Fibroblast of lung (primary cell): ENCODE results near the gene TBX1. TPM values are rescaled to one million over a fixed set of nuclear protein-coding genes. Genes with fewer than 3 reads are reported as not detected.

Experiments used
- DNase-seq, 2 donors: peaks; one replicate each; pipeline versions ENCODE4 v3.0.0 to v3.0.0-alpha.2; 2010; ENCODE audit warnings: low read depth in 2 of 2
- H2AFZ ChIP-seq: 2 replicates; pipeline ENCODE4 v1.5.1; 2012; ENCODE audit warnings: low read length, control low read depth, inconsistent platforms
- H3K27ac ChIP-seq: 2 replicates; pipeline ENCODE4 v1.5.1; 2011; ENCODE audit warnings: low read length, control low read depth; ENCODE audit not compliant: insufficient read depth
- H3K27me3 ChIP-seq: 2 replicates; pipeline ENCODE4 v1.5.1; 2011; ENCODE audit warnings: mild to moderate bottlenecking, low read length; ENCODE audit not compliant: control insufficient read depth, insufficient read depth
- H3K36me3 ChIP-seq: 2 replicates; pipeline ENCODE4 v1.5.1; 2011; ENCODE audit warnings: low read length; ENCODE audit not compliant: control insufficient read depth, insufficient read depth
- H3K4me1 ChIP-seq: 2 replicates; pipeline ENCODE4 v1.5.1; 2011; ENCODE audit warnings: low read length; ENCODE audit not compliant: control insufficient read depth, insufficient read depth; ENCODE audit errors: extremely low read depth
- H3K4me2 ChIP-seq: 2 replicates; pipeline ENCODE4 v1.5.1; 2011; ENCODE audit warnings: low read length, control low read depth; ENCODE audit not compliant: insufficient read depth; ENCODE audit errors: extremely low read depth
- H3K4me3 ChIP-seq, 4 experiments: fragments of 200-600 bp in 1 of 4; sonication (generic) in 1 of 4; replicated peaks in 1 of 4; 2 replicates each; pipeline ENCODE4 v1.5.1; 2011 to 2016; ENCODE audit warnings: low read length in 4 of 4, low read depth in 3 of 4, mild to moderate bottlenecking in 3 of 4, control low read depth in 2 of 4, inconsistent platforms in 1 of 4, mixed read lengths in 1 of 4; ENCODE audit not compliant: insufficient read depth in 1 of 4; ENCODE audit errors: control extremely low read depth in 1 of 4
- H3K79me2 ChIP-seq: 2 replicates; pipeline ENCODE4 v1.5.1; 2012; ENCODE audit warnings: mild to moderate bottlenecking, low read length, inconsistent platforms; ENCODE audit not compliant: control insufficient read depth, insufficient read depth
- H3K9ac ChIP-seq: 2 replicates; pipeline ENCODE4 v1.5.1; 2011; ENCODE audit warnings: mild to moderate bottlenecking, low read length, control low read depth; ENCODE audit not compliant: insufficient read depth
- H3K9me3 ChIP-seq: 2 replicates; pipeline ENCODE4 v1.5.1; 2012; ENCODE audit warnings: low read depth, low read length; ENCODE audit not compliant: control insufficient read depth, insufficient read depth
- H4K20me1 ChIP-seq: 2 replicates; pipeline ENCODE4 v1.5.1; 2011; ENCODE audit warnings: low read length; ENCODE audit not compliant: control insufficient read depth, insufficient read depth; ENCODE audit errors: extremely low read depth
- EZH2 ChIP-seq: IDR thresholded peaks from 2 replicates; pipeline ENCODE4 v1.5.1; 2012; ENCODE audit warnings: low read length, control low read depth, mild to moderate bottlenecking; ENCODE audit errors: missing control alignments
- polyA plus RNA-seq, 2 donors: library from polyadenylated mRNA; depleted of rRNA in 1 of 2; stranded (reverse) in 1 of 2; unstranded in 1 of 2; fragments of >200 nt; gene quantifications; 2 replicates each; pipeline ENCODE4 v1.2.1, GENCODE V29; 2011 to 2012; ENCODE audit warnings: missing spikeins in 1 of 2
- total RNA-seq: library from RNA; depleted of rRNA; stranded (reverse); fragments of >200 nt; gene quantifications from 2 replicates; pipeline ENCODE4 v1.2.1, GENCODE V29; 2014
- TF ChIP-seq, protein P1 (sequence below), 2 donors: IDR thresholded peaks in 1 of 2; conservative IDR thresholded peaks in 1 of 2; 1 replicate in 1 of 2; 2 replicates in 1 of 2; pipeline ENCODE4 v1.5.1; 2011 to 2012; ENCODE audit warnings: low read length in 2 of 2, control low read depth in 1 of 2, inconsistent platforms in 1 of 2, low read depth in 1 of 2, mild to moderate bottlenecking in 1 of 2

Gene TBX1
- total and polyA plus RNA-seq, 2 donors (not counting 1 experiment from before 2014, with no cell fraction given) = not detected

DNA sequence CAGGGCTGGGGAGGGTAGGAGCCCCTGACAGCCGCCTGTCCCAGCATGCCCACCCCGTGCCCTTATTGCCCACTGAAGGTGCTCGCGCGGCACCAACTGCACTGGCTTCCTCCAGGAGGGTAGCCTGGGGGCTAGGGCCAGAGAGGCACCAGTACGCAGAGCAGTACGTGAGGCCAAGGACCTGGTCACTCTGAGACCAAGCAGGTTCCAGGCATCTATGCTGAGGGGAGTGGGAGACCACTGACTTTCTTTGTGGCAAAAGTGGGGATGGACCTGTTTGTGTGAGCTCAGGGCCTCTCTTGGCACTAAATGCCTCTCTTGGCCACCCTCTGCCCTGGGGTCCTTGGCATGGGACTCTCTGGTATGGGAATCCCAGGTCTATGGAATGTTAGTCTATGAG, 26.4 kb upstream of the TBX1 start:
- no peak for TF ChIP-seq EZH2
- TF ChIP-seq, protein P1, sequence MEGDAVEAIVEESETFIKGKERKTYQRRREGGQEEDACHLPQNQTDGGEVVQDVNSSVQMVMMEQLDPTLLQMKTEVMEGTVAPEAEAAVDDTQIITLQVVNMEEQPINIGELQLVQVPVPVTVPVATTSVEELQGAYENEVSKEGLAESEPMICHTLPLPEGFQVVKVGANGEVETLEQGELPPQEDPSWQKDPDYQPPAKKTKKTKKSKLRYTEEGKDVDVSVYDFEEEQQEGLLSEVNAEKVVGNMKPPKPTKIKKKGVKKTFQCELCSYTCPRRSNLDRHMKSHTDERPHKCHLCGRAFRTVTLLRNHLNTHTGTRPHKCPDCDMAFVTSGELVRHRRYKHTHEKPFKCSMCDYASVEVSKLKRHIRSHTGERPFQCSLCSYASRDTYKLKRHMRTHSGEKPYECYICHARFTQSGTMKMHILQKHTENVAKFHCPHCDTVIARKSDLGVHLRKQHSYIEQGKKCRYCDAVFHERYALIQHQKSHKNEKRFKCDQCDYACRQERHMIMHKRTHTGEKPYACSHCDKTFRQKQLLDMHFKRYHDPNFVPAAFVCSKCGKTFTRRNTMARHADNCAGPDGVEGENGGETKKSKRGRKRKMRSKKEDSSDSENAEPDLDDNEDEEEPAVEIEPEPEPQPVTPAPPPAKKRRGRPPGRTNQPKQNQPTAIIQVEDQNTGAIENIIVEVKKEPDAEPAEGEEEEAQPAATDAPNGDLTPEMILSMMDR (conservative IDR thresholded peaks at IDR 0.05 in 1 of 2, IDR thresholded peaks at IDR 0.05 in 1 of 2; ENCODE audit: low read depth in 1 of 2, low read length in 2 of 2) = no peak
- H3K79me2 ChIP-seq = no peaks in the 10 kb centered on the region
- DNase-seq = no peak
- no peaks in the 10 kb centered on the region for H3K4me1 ChIP-seq
- no peak overlapping the region for H3K27ac ChIP-seq
- no peak overlapping the region for H3K4me2 ChIP-seq
- no peak overlapping the region for H2AFZ ChIP-seq
- no peaks in the 10 kb centered on the region for H4K20me1 ChIP-seq
- no peak overlapping the region for H3K9ac ChIP-seq
- H3K9me3 ChIP-seq = no peaks in the 10 kb centered on the region
- no peak overlapping the region for H3K4me3 ChIP-seq
- no peaks in the 10 kb centered on the region for H3K27me3 ChIP-seq
- no peaks in the 10 kb centered on the region for H3K36me3 ChIP-seq

DNA sequence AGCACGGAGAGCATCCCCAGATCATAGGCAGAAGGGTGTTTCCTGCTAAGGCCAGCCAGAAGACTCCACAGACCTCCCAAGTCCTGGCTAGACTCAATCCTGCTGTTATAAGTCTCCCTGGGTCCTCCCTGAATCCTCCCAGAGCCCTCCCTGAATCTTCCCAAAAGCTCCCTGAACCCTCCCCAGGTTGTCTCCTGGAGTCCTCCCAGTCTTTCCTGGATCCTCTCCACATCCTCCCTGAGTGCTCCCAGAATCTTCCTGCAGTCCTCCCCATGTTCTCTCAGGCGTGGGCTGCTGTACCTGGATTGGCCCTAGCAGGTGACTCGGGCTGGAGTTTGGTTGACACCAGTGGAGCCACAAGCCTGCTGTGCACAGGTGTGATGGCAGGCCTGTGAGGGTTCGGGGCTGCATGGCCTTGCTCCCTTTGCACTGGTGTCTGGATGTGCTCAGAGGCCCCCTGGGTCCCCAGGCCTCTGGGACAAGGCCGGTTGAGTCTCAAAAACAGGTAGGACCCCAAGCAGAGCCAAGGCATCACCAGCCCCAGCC, 25.7 kb upstream of the TBX1 start:
- Histone ChIP-seq H3K4me2 (no peak overlapping the region), H4K20me1 (no peaks in the 10 kb centered on the region), H2AFZ (no peak overlapping the region), H3K27ac (no peak overlapping the region), H3K27me3 (no peaks in the 10 kb centered on the region), H3K9ac (no peak overlapping the region), H3K9me3 (no peaks in the 10 kb centered on the region), H3K36me3 (no peaks in the 10 kb centered on the region), H3K79me2 (no peaks in the 10 kb centered on the region), H3K4me1 (no peaks in the 10 kb centered on the region), H3K4me3 (no peak overlapping the region)
- TF ChIP-seq, protein P1 (conservative IDR thresholded peaks at IDR 0.05 in 1 of 2, IDR thresholded peaks at IDR 0.05 in 1 of 2; ENCODE audit: low read depth in 1 of 2, low read length in 2 of 2) = no peak
- no peak for TF ChIP-seq EZH2
- no peak for DNase-seq

DNA sequence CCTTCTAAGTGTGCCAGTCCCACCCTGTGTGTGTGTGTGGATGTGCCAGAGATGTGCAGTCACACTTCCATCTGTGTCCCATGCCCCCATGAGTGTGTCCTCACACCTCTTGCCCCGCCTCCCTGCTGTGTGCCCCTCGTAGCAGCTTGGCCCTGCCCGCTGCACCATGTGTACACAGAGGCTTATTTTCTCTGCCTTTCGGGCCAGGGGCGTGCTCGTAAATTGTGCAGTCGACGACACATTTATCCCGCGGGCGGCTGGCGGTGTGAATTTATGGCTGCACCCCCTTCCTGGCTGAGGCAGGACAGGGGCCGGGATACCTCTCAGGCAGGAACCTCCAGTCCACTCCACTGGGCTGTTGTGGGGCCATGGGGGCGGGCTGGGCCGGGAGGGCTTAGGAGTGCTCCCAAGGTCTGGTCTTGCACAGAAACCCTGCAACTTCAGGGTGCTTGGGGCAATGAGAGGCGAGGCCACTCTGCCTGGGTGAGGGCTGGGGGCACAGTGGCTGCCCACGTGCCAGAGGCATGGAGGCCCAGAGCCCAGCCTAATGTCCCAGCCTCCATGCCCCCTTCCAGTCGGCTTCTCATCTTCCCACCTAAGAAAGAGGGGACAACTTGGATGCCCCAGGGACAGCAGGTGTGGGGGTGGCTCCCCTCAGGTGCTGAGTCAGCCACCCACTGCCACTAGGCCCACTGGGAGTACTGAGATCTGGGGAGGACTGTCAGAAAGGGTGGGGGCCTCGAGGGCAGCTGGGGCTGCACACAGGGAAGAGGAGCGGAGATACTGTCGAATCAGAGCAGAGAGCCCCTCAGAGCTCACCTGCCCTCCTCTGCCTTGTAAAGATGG, 24.7 kb upstream of the TBX1 start:
- no peak for TF ChIP-seq EZH2
- TF ChIP-seq, protein P1 (conservative IDR thresholded peaks at IDR 0.05 in 1 of 2, IDR thresholded peaks at IDR 0.05 in 1 of 2; ENCODE audit: low read depth in 1 of 2, low read length in 2 of 2) = no peak
- no peak for DNase-seq
- Histone ChIP-seq H3K9me3 (no peaks in the 10 kb centered on the region), H3K36me3 (no peaks in the 10 kb centered on the region), H3K27me3 (no peaks in the 10 kb centered on the region), H2AFZ (no peak overlapping the region), H3K79me2 (no peaks in the 10 kb centered on the region), H3K4me2 (no peak overlapping the region), H4K20me1 (no peaks in the 10 kb centered on the region), H3K4me3 (no peak overlapping the region), H3K9ac (no peak overlapping the region), H3K27ac (no peak overlapping the region), H3K4me1 (no peaks in the 10 kb centered on the region)
